Mucosa of stomach (tissue), 1 donor: ENCODE measurements around the gene ZBTB21.
A peak's percentile ranks its signal among the peaks of the same experiment; 100 is the strongest.

Experiments used
- H3K27me3 ChIP-seq: one replicate; pipeline ENCODE4 v1.7.0; 2013; ENCODE audit warnings: mild to moderate bottlenecking, low read length; ENCODE audit not compliant: control insufficient read depth, insufficient read depth
- H3K36me3 ChIP-seq: one replicate; pipeline ENCODE4 v1.7.0; 2013; ENCODE audit warnings: low read length; ENCODE audit not compliant: control insufficient read depth, insufficient read depth
- H3K4me1 ChIP-seq: one replicate; pipeline ENCODE4 v1.7.0; 2013; ENCODE audit warnings: mild to moderate bottlenecking, low read length; ENCODE audit not compliant: control insufficient read depth, insufficient read depth
- H3K4me3 ChIP-seq: one replicate; pipeline ENCODE4 v1.7.0; 2013; ENCODE audit warnings: low read length
- H3K9ac ChIP-seq: one replicate; pipeline ENCODE4 v1.7.0; 2013; ENCODE audit warnings: mild to moderate bottlenecking, low read length, moderate library complexity
- H3K9me3 ChIP-seq: one replicate; pipeline ENCODE4 v1.7.0; 2013; ENCODE audit warnings: mild to moderate bottlenecking, low read length, moderate library complexity; ENCODE audit not compliant: control insufficient read depth
- donor health status: Pancreatic carcinoma.

Gene ZBTB21

DNA sequence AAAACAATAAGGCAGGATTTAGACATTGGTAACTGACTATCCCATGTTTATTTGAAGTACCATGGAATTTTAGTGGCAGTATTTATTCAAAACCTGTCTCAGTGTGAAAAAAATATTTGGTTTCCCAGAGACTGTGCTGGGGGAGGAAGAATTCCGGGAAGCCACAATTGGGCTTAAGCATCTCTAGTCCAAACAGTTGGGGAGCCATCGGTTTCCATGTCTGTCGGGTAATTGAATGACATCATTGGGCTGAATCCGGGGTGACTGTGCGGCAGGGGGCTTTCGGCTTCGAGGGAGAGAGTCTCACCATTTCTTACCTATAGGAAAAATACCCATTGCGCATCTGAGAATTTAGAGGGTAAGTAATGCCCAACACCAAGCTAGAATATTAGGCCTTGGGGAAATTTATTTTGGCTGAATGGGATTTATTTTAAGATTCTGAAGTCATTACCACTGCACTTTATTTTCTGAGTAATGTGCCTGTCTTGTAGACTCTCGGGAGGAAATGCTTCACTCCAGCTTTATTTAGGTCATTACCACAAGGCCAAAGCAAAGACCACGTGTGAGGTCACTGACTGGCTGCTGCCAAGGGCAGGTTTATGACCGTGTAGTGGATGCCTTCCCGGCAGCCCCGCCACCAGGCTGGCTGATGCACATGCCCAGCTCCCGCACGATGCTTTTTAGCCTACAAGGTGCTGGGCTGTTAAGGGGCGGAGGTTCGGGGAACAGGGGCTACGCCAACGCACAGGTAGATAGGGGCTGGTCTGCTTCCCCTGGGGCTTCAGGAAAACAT is 37.9 kb upstream of the ZBTB21 start:
- H3K4me3 ChIP-seq: no peak overlapping the region
- peaks cover 6% of the 10 kb centered on the region for H3K4me1 ChIP-seq
- no peaks in the 10 kb centered on the region for H3K9me3 ChIP-seq
- H3K36me3 ChIP-seq: no peaks in the 10 kb centered on the region
- no peaks in the 10 kb centered on the region for H3K27me3 ChIP-seq
- no peak overlapping the region for H3K9ac ChIP-seq

DNA sequence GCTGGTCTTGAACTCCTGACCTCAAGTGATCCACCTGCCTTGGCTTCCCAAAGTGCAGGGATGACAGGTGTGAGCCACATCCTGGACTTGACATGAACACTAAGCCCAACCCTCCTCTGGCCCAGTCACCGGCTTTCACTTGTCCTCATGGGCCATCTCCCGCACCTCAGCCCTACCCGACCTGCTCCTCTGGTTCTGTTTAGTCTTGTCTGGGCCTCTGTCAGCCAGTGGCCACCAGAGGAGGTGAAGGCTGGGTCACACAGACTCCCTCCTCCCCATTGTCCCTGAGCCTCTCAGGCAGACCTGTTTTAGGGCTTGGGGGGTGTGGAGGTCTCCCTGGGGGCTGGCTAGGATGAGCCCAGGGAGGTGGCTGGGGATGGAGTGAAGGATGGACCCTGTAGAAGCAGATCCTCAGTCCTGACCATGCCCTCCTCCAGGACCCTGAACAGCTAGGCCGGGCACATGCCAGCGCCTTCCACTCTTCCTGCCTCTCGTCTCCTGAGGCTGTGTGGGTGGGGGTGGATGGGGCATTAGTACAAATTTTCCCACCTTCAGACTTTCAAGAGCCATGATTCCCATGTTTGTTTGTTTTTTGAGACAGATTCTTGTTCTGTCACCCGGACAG is 34.8 kb upstream of the ZBTB21 start:
- Histone ChIP-seq H3K36me3 (no peaks in the 10 kb centered on the region), H3K4me1 (peaks cover 18% of the 10 kb centered on the region), H3K9ac (no peak overlapping the region), H3K4me3 (no peak overlapping the region), H3K27me3 (no peaks in the 10 kb centered on the region), H3K9me3 (no peaks in the 10 kb centered on the region)

DNA sequence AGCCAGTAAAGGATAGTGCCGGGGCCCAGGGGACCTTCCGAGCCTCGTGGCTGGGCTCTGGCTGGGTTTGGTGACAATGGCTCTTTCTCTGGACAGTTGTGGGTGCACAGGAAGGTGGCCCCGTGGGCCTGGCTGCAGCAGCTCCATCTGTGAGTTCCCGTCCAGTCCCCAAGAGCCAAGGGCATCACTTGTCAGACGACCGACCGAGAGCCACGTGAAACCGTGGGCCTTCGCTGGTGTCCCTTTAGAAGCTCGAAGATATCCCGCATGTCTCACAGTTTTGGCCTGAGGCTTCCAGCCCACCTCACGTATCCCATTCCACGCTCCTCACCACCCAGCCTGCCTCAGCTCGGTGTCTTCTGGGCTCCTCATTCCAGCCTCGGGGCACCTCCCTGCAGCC is 33.8 kb upstream of the ZBTB21 start:
- no peaks in the 10 kb centered on the region for H3K36me3 ChIP-seq

DNA sequence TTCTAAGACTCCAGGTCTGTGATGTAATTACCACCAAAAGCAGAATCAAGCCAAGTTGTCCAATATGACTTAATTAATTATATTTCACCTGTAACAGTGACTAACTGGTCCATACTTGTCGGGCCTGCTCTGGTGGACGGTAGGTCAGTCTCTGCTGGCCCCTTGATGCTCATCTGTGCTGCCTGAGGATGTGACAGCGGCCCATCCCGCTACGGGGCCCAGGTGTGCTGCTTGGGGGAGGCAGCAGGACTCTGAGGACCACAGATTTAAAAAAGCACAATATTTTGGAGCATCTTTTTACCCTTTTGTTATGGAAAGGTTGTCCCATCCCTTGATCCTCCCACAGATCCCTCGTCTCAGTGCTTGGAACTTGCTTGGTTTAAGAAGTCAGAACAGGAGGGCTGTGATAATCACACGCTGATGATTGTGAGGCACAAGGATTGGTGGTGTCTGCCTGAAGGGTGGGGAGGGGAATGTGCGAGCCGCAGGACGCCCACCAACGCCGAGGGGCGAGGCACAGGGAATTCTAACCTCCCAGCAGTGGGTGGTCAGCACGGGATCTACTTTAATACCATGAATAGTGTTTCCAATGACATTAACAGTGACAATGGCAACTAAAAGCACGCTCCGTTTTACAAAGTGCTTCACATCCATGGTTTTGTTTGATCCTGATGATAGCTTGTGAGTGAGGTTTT is 33.2 kb upstream of the ZBTB21 start:
- Histone ChIP-seq H3K9me3 (no peaks in the 10 kb centered on the region), H3K36me3 (no peaks in the 10 kb centered on the region), H3K4me3 (no peak overlapping the region), H3K9ac (no peak overlapping the region), H3K27me3 (no peaks in the 10 kb centered on the region), H3K4me1 (peaks cover 33% of the 10 kb centered on the region)

More for the DNA sequence above, 33.8 kb upstream of the ZBTB21 start:
- no peaks in the 10 kb centered on the region for H3K27me3 ChIP-seq
- peaks cover 28% of the 10 kb centered on the region for H3K4me1 ChIP-seq
- no peak overlapping the region for H3K9ac ChIP-seq
- no peak overlapping the region for H3K4me3 ChIP-seq
- H3K9me3 ChIP-seq: no peaks in the 10 kb centered on the region

DNA sequence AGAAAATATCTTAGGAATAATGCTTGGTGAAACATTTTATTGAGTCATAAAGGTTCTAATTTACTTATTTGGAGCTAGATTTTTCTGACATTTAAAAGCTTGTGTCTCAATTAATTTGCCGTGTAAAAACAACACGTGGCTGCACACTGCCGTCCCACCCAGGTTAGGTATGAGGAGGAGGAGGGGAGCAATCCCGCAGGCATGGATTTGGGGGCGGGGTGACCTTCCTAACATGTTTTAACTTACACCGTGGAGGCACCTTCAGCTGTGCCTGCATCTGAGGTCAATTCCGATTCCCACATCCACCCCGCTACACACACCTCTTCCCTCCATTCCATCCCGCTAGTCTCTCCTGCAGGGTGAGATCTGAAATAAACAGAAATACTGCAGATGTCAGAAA is 32.5 kb upstream of the ZBTB21 start:
- Histone ChIP-seq H3K27me3 (no peaks in the 10 kb centered on the region), H3K9ac (no peak overlapping the region), H3K4me3 (no peak overlapping the region), H3K9me3 (no peaks in the 10 kb centered on the region), H3K36me3 (no peaks in the 10 kb centered on the region), H3K4me1 (peaks cover 35% of the 10 kb centered on the region)

DNA sequence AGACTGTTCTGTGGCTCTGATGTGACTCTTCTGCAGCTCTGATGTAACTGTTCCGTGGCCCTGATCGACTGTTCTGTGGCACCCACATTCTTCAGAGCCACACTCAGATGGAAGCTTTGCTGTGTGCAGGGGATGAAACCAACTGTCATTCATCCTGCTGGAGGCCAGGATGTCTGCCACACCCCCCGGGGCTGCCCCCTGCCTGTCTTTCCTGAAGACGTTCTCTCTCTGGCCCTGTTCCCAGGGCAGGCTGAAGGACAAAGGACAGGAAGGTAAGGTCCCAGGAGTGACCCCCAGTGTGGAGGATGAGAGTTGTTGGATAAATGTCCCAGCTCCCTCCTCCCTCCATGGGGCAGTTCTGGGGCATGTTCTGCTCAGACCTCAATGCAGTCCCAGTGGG is 31.6 kb upstream of the ZBTB21 start:
- Histone ChIP-seq H3K4me1 (peaks cover 36% of the 10 kb centered on the region), H3K9me3 (no peaks in the 10 kb centered on the region), H3K4me3 (no peak overlapping the region), H3K36me3 (no peaks in the 10 kb centered on the region), H3K27me3 (no peaks in the 10 kb centered on the region), H3K9ac (no peak overlapping the region)

DNA sequence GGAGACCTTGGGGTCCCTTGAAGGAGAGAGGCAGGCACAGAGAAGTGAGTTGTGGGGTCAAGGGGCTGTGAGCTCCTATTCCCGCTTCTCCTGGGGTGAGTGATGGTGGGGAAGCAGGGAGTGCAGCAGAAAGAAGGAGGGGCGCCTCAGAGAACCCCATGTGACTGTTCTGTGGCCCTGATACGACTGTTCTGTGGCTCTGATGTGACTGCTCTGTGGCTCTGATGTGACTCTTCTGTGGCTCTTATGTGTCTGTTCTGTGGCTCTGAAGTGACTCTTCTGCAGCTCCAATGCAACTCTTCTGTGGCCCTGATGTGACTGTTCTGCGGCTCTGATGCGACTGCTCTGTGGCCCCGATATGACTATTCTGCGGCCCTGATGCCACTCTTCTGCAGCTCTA is 31.1 kb upstream of the ZBTB21 start:
- Histone ChIP-seq H3K27me3 (no peaks in the 10 kb centered on the region), H3K9ac (peak overlapping the region; percentile 28), H3K4me1 (peaks cover 36% of the 10 kb centered on the region), H3K36me3 (no peaks in the 10 kb centered on the region), H3K4me3 (no peak overlapping the region), H3K9me3 (no peaks in the 10 kb centered on the region)

DNA sequence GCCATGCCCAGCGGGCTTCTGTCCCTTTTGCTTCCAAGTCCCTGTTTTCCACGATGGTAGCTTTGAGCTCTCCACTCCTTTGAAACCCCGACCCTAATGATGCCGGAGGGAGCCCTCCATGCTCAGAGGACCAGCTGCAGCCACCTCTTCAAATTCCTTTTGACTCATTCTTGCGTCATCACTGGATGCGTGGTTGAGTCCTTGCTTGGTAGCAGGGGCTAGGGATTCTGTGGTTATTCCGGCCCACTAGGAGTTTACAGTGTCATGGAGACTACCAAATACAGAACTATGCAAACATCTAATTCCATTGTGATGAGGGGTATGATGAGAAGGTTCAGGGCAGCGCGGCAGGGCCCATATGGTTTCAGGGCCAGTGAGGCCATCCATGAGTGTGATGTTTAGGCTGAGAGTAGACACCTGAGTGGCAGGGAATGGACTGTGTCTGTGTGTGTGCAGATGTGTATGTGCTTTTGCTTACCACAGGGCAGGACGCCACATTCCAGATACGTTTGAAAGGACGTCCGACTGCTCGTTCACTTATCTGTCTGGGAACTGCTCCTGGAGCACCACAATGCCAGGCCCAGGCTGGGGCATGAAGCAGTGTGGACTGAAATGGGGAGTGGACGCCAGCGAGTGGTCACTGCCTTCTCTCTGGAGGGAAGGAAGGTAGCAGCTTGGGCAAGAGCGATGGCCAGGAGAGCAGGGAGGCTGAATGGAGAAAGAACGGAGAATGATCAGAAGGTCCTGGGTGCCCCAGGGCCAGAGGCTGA is 30.4 kb upstream of the ZBTB21 start:
- Histone ChIP-seq H3K4me1 (peaks cover 36% of the 10 kb centered on the region), H3K4me3 (no peak overlapping the region)

DNA sequence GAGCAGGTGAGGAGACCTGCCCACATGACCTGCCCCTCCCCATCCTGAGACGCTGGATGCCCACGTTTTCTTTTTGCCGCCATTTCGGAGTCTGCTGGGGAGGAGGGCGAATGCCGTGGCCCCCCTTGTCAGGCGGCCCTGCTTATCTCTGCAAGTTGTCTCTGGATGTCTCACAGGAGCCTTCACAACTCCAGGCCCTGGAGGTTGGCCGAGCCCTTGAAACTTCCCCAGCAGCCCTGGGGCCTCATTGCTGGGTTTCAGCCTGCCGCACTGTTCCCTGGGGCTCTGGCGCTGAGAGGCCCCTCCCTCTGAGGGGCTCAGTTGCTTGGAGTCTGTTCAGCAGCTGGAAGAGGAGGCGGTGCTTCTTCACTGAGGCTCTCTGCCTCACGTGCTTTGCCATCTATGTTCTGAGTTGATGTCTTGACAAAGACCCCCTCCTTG is 29.8 kb upstream of the ZBTB21 start:
- no peak overlapping the region for H3K9ac ChIP-seq
- no peaks in the 10 kb centered on the region for H3K36me3 ChIP-seq
- no peaks in the 10 kb centered on the region for H3K27me3 ChIP-seq
- H3K4me1 ChIP-seq: peaks cover 36% of the 10 kb centered on the region
- no peaks in the 10 kb centered on the region for H3K9me3 ChIP-seq
- no peak overlapping the region for H3K4me3 ChIP-seq

More for the DNA sequence above, 30.4 kb upstream of the ZBTB21 start:
- no peaks in the 10 kb centered on the region for H3K36me3 ChIP-seq
- no peaks in the 10 kb centered on the region for H3K27me3 ChIP-seq
- peak overlapping the region; percentile 28 for H3K9ac ChIP-seq
- H3K9me3 ChIP-seq: no peaks in the 10 kb centered on the region

DNA sequence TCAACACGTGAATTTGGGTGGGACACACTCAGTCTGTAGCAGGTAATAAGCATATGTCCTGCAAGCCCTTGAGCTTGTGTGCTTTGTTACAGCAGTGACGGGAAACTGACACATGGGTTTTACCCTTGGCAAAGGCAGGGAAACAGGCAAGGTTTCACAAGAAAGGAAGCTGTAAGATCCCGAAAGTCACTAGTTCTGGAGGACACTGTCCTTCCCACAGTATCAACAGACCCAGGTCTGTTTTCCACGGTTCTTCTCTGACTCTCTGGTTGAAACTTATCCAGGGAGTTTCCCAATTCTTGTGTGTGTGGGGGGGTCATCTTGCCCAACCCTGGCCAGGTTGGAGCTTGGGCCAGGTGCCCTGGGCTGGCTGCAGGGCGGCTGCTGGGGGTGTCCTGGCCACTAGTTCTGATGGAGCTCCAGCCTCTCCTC is 29.3 kb upstream of the ZBTB21 start:
- no peaks in the 10 kb centered on the region for H3K9me3 ChIP-seq
- H3K4me3 ChIP-seq: no peak overlapping the region
- H3K27me3 ChIP-seq: no peaks in the 10 kb centered on the region
- no peaks in the 10 kb centered on the region for H3K36me3 ChIP-seq
- peaks cover 36% of the 10 kb centered on the region for H3K4me1 ChIP-seq
- H3K9ac ChIP-seq: no peak overlapping the region

DNA sequence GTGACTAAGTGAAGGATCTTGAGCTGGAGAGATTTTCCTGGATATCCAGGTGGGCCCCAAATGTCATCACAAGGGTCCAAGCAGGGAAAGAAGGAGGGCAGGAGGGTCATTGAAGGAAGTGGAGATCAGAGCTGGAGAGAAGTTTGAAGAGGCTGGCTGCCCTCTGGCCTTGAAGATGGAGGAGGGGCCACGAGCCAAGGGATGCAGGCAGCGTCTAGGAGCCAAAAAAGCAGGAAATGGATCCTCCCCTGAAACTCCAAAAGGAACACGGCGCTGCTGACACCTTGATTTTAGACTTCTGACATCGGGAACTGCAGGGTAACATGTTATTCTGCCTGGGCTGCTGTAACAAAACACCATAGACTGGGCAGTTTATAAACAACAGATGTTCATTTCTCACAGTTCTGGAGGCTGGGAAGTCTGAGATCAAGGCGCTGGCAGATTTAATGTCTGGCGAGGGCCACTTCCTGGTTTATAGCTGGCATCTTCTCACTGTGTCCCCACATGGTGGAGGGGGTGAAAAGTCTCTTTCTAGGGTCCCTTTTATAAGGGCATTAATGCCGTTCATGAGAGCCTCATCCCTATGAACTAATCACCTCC is 28.8 kb upstream of the ZBTB21 start:
- peaks cover 36% of the 10 kb centered on the region for H3K4me1 ChIP-seq

More for the DNA sequence above, 28.8 kb upstream of the ZBTB21 start:
- no peaks in the 10 kb centered on the region for H3K36me3 ChIP-seq
- H3K4me3 ChIP-seq: no peak overlapping the region
- H3K27me3 ChIP-seq: no peaks in the 10 kb centered on the region
- no peak overlapping the region for H3K9ac ChIP-seq
- no peaks in the 10 kb centered on the region for H3K9me3 ChIP-seq
